Measurements from ENCODE around the gene DZIP1L. TPM values are rescaled to one million over a fixed set of nuclear protein-coding genes. Genes with fewer than 3 reads are reported as not detected.

Gene DZIP1L
- total RNA-seq, 1 donor from 2014 or later: 7.7 TPM

- no peaks in the 10 kb centered on the region for H3K36me3 Mint-ChIP-seq (ENCODE audit: low read depth, unreplicated experiment)
- DNase-seq (ENCODE audit: low spot score): no peak
- no peak overlapping the region for H3K27ac Mint-ChIP-seq (ENCODE audit: unreplicated experiment)
- no peaks in the 10 kb centered on the region for H3K27me3 Mint-ChIP-seq (ENCODE audit: unreplicated experiment)
- no peaks in the 10 kb centered on the region for H3K9me3 Mint-ChIP-seq (ENCODE audit: unreplicated experiment)
- H3K4me1 Mint-ChIP-seq (ENCODE audit: unreplicated experiment): peaks cover 3% of the 10 kb centered on the region
- no peak overlapping the region for H3K4me3 Mint-ChIP-seq (ENCODE audit: unreplicated experiment)
- no peak for TF ChIP-seq CTCF (IDR thresholded peaks at IDR 0.05; ENCODE audit: unreplicated experiment)
Measured at GRCh38 chr3:138054057-138054456, 61.4 kb downstream of the DZIP1L start.

DNA sequence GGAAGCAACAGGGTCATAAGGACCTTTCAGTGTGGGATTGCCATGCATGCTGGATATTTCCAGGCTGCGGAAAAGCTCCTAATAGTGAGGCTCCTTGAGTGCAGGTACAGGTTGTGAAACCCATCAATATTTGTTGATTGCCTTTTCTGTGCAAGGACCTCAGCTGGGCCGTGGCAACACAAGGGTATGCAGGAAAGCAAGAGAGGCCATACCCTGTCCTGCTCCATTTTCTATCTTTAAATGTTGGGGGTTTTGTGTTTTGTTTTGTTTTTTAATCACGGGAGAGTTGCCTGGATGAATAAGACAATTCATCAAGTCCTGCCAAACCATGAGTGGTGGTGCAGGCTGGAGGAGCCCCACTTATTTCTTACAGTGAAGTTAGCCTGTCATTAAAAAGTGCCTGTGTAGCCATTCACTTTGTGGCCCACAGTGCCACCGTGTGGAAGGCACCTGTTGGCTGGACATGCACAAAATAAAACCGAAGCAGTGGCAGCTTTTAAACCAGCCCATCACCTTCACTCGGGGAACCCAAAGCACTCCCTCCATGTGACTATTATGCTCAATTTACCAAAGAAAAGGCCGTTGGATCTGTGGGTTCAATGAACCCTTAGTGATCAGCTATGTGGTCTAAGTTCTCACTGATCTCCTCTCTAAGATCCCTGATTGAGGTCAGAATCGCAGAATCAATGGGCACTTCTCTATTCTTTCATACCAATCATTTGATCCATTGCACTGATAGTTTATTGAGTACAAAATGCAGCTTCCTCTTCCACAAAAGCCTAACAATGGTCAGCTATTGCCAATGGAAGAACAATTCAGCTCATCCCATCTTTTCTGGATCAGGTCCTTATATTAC lies 63.2 kb downstream of the DZIP1L start:
- H3K4me3 Mint-ChIP-seq (ENCODE audit: unreplicated experiment): no peak overlapping the region
- no peak overlapping the region for H3K27ac Mint-ChIP-seq (ENCODE audit: unreplicated experiment)
- TF ChIP-seq CTCF (IDR thresholded peaks at IDR 0.05; ENCODE audit: unreplicated experiment): peak; percentile 58
- no peaks in the 10 kb centered on the region for H3K36me3 Mint-ChIP-seq (ENCODE audit: low read depth, unreplicated experiment)
- H3K4me1 Mint-ChIP-seq (ENCODE audit: unreplicated experiment): no peaks in the 10 kb centered on the region
- no peaks in the 10 kb centered on the region for H3K27me3 Mint-ChIP-seq (ENCODE audit: unreplicated experiment)
- no peaks in the 10 kb centered on the region for H3K9me3 Mint-ChIP-seq (ENCODE audit: unreplicated experiment)
- peak; percentile 58 for DNase-seq (ENCODE audit: low spot score)

DNA sequence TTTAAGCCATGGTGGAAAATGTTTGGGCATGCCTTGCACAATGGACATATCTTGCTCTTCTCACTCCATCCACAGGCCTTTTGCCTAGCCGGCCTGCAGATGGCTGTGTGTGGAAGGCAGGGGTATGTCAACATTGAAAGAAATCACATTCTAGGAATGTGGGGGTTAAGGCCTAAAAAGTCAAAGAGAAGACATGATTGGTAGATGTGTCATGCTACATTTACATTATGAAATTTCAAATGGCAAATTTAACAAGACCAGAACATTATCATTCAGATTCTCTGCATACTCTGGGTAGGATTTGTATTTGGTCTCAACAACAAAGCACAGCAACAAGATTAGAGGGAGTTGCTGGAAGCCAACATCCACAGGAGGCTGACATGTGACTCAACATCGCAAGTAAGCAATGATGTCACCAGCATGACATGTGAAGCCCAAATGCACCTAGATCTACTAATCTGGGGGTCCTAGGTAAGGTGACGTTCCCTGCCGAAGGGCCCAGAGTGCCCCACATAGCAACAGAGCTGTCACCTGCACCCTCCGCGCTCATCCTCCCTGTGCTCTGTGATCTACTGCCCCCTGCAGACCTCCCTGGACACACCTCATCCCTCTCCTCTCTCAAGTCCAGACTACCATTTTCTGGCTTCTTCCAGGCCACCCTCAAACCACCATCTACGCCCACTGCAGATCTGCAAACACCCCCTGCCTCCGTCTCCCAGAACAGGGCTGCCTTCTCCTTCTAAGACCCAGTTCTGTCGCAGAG lies 66.1 kb downstream of the DZIP1L start:
- no peak for DNase-seq (ENCODE audit: low spot score)
- Mint-ChIP-seq H3K36me3 (ENCODE audit: low read depth, unreplicated experiment) (no peaks in the 10 kb centered on the region), H3K9me3 (ENCODE audit: unreplicated experiment) (no peaks in the 10 kb centered on the region), H3K4me1 (ENCODE audit: unreplicated experiment) (no peaks in the 10 kb centered on the region), H3K27ac (ENCODE audit: unreplicated experiment) (no peak overlapping the region), H3K27me3 (ENCODE audit: unreplicated experiment) (no peaks in the 10 kb centered on the region), H3K4me3 (ENCODE audit: unreplicated experiment) (peak overlapping the region; percentile 43)
- no peak for TF ChIP-seq CTCF (IDR thresholded peaks at IDR 0.05; ENCODE audit: unreplicated experiment)

DNA sequence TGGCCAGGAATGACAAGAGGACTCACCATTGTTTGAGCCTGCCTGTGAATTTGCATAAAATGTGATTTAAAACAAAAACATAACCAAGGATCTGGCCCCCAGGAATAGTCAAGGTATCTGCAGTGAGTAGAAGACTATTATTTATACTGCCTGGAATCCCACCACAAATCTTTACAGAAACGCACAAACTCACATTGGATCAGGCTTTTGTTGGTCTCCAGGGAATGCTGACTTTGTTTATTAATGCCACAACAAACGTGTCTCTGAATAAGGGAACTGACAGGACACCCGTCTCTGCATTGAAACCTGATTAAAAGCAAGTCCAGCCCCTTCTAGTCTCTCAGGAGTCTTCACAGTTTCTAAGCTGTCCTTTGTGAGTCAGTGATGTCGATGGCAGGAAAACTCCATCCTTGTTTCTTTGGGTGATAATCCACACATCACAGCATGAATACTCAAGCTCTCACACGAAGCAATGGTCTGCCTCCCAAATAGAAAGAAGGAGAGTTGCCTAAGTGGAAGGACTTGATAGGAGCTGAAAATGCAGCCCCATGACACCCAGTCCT lies 67.7 kb downstream of the DZIP1L start:
- H3K4me1 Mint-ChIP-seq (ENCODE audit: unreplicated experiment): no peaks in the 10 kb centered on the region
- H3K4me3 Mint-ChIP-seq (ENCODE audit: unreplicated experiment): no peak overlapping the region
- TF ChIP-seq CTCF (IDR thresholded peaks at IDR 0.05; ENCODE audit: unreplicated experiment): no peak
- DNase-seq (ENCODE audit: low spot score): no peak
- H3K9me3 Mint-ChIP-seq (ENCODE audit: unreplicated experiment): no peaks in the 10 kb centered on the region
- no peaks in the 10 kb centered on the region for H3K36me3 Mint-ChIP-seq (ENCODE audit: low read depth, unreplicated experiment)
- no peaks in the 10 kb centered on the region for H3K27me3 Mint-ChIP-seq (ENCODE audit: unreplicated experiment)
- no peak overlapping the region for H3K27ac Mint-ChIP-seq (ENCODE audit: unreplicated experiment)
